K562 (cell line): Measurements from ENCODE around the gene CDC5L. TPM values are rescaled to one million over a fixed set of nuclear protein-coding genes. Genes with fewer than 3 reads are reported as not detected.

ENCODE experiments used
- ATAC-seq: fragments of 200-7000 bp; cut with Tn5 transposase; 3 replicates; pipeline ENCODE4 v1.9.1; 2020; ENCODE audit warnings: moderate library complexity
- BruUV-seq: library from RNA; stranded (reverse); fragments of 400-500 nt; replicated peaks from 2 replicates; lab custom pipeline; 2021; lab: Mats Ljungman, UMichigan
- CTCF ChIA-PET: fragments of 300-600 bp; formaldehyde crosslinking; extraction: SDS; loops from one replicate; lab custom pipeline; 2021; ENCODE audit warnings: low intra/inter-chr PET ratio; lab: Yijun Ruan, JAX
- POLR2A ChIA-PET: fragments of 300-600, 350-650 bp; sonication (Branson Sonifier 250); formaldehyde crosslinking; extraction: SDS; loops from one replicate; lab custom pipeline; 2021; ENCODE audit warnings: antibody characterized with exemption, inconsistent platforms; lab: Yijun Ruan, JAX
- DNase-seq, 4 experiments: peaks; one replicate each; pipeline versions ENCODE4 v3.0.0 to v3.0.0-alpha.2; 2011 to 2018; ENCODE audit warnings: low spot score in 3 of 4, mixed read lengths in 3 of 4; ENCODE audit errors: extremely low read depth in 1 of 4
- FAIRE-seq: peaks from 2 replicates; lab custom pipeline; 2011; peaks lifted over from hg19 to GRCh38; lab: Jason Lieb, UNC
- H2AFZ ChIP-seq: 2 replicates; pipeline ENCODE4 v1.6.0; 2011; ENCODE audit warnings: low read depth, low read length, control low read depth, inconsistent platforms
- H3K27ac ChIP-seq: fragments of 200-600 bp; 3 replicates; pipeline ENCODE4 v1.8.0; 2011; ENCODE audit warnings: low read depth, mild to moderate bottlenecking, control low read depth, inconsistent platforms, low read length, moderate library complexity, mixed read lengths; ENCODE audit errors: extremely low read depth
- H3K27me3 ChIP-seq, 2 experiments: fragments of 300-600 bp in 1 of 2; 2 replicates in 1 of 2; 3 replicates in 1 of 2; pipeline versions ENCODE4 v1.6.0 to v1.8.0; 2011; ENCODE audit warnings: inconsistent platforms in 2 of 2, low read length in 2 of 2, mild to moderate bottlenecking in 1 of 2, mixed read lengths in 1 of 2, moderate library complexity in 1 of 2; ENCODE audit not compliant: control insufficient read depth in 2 of 2, insufficient read depth in 2 of 2
- H3K36me3 ChIP-seq: fragments of 300-600 bp; 3 replicates; pipeline ENCODE4 v1.8.0; 2011; ENCODE audit warnings: mild to moderate bottlenecking, low read length, inconsistent platforms; ENCODE audit not compliant: control insufficient read depth, insufficient read depth
- H3K4me1 ChIP-seq, 2 experiments: fragments of 200-600 bp in 1 of 2; replicated peaks in 1 of 2; 2 replicates in 1 of 2; 3 replicates in 1 of 2; pipeline versions ENCODE4 v1.5.1 to v1.8.0; 2011; ENCODE audit warnings: inconsistent platforms in 2 of 2, low read length in 2 of 2, mild to moderate bottlenecking in 1 of 2, mixed read lengths in 1 of 2, moderate library complexity in 1 of 2; ENCODE audit not compliant: control insufficient read depth in 2 of 2, insufficient read depth in 2 of 2
- H3K4me2 ChIP-seq: 2 replicates; pipeline ENCODE4 v1.6.1; 2011; ENCODE audit warnings: low read length, control low read depth, inconsistent platforms, mixed read lengths; ENCODE audit not compliant: insufficient read depth
- H3K4me3 ChIP-seq: fragments of 200-600 bp; sonication (generic), shearing (Covaris generic); 2 replicates; pipeline ENCODE4 v1.5.1; 2016; ENCODE audit warnings: control low read depth, inconsistent platforms
- H3K79me2 ChIP-seq: fragments of 200-600 bp; 3 replicates; pipeline ENCODE4 v1.8.0; 2011; ENCODE audit warnings: low read length, inconsistent platforms; ENCODE audit not compliant: control insufficient read depth, insufficient read depth
- H3K9ac ChIP-seq, 2 experiments: 2 replicates each; pipeline versions ENCODE4 v1.6.0 to v1.6.1; 2011; ENCODE audit warnings: low read depth in 2 of 2, low read length in 2 of 2, control low read depth in 1 of 2, inconsistent platforms in 1 of 2, mild to moderate bottlenecking in 1 of 2, mixed read lengths in 1 of 2; ENCODE audit not compliant: insufficient read depth in 1 of 2
- H3K9me1 ChIP-seq: one replicate; pipeline ENCODE4 v1.6.0; 2011; ENCODE audit warnings: inconsistent platforms, mild to moderate bottlenecking, low read length, moderate library complexity; ENCODE audit not compliant: control insufficient read depth, insufficient read depth
- H3K9me3 ChIP-seq: replicated peaks from 2 replicates; pipeline ENCODE4 v1.5.1; 2011; ENCODE audit warnings: low read depth, low read length, inconsistent platforms; ENCODE audit not compliant: control insufficient read depth, insufficient read depth
- H4K20me1 ChIP-seq: replicated peaks from 2 replicates; pipeline ENCODE4 v1.6.1; 2011; ENCODE audit warnings: low read length, inconsistent platforms, mixed read lengths; ENCODE audit not compliant: control insufficient read depth, insufficient read depth
- AFF1 ChIP-seq, 2 experiments: fragments of 450-650 bp; IDR thresholded peaks; 2 replicates each; pipeline ENCODE4 v1.6.1; 2018; ENCODE audit warnings: mild to moderate bottlenecking in 2 of 2, low read depth in 1 of 2; ENCODE audit not compliant: partially characterized antibody in 2 of 2
- ARHGAP35 ChIP-seq: fragments of 450-650 bp; IDR thresholded peaks from 2 replicates; pipeline ENCODE4 v1.6.1; 2018; ENCODE audit not compliant: partially characterized antibody
- ARID1B ChIP-seq: fragments of 450-650 bp; IDR thresholded peaks from 2 replicates; pipeline ENCODE4 v1.6.1; 2016; ENCODE audit warnings: antibody characterized with exemption, mild to moderate bottlenecking, inconsistent platforms
- BCOR ChIP-seq: fragments of 450-650 bp; IDR thresholded peaks from 2 replicates; pipeline ENCODE4 v1.6.1; 2016
- GABPB2 ChIP-seq: fragments of 250-450 bp; sonication (Bioruptor Pico); conservative IDR thresholded peaks from 2 replicates; pipeline ENCODE4 v1.5.1; 2021; ENCODE audit warnings: mild to moderate bottlenecking
- NR2C2 ChIP-seq, 2 experiments: fragments of 200-800 bp in 1 of 2; sonication (Bioruptor generic) in 1 of 2; sonication (generic) in 1 of 2; formaldehyde crosslinking in 1 of 2; IDR thresholded peaks; 2 replicates each; pipeline versions ENCODE4 v1.6.1 to v1.8.0; 2016 to 2022; ENCODE audit warnings: mild to moderate bottlenecking in 1 of 2, missing compliant biosample characterization in 1 of 2, missing genetic modification characterization in 1 of 2, missing genetic modification reagents in 1 of 2
- PHF20 ChIP-seq: fragments of 450-650 bp; IDR thresholded peaks from 2 replicates; pipeline ENCODE4 v1.6.1; 2018; ENCODE audit not compliant: partially characterized antibody
- POLR2A ChIP-seq: fragments of 450-650 bp; conservative IDR thresholded peaks from 2 replicates; pipeline ENCODE4 v1.6.1; 2016
- TCF7 ChIP-seq: sonication (generic); IDR thresholded peaks from 2 replicates; pipeline ENCODE4 v1.6.1; 2016; ENCODE audit warnings: antibody characterized with exemption, borderline replicate concordance
- TEAD2 ChIP-seq: fragments of 450-650 bp; IDR thresholded peaks from 2 replicates; pipeline ENCODE4 v1.6.1; 2016; ENCODE audit warnings: missing genetic modification characterization, control low read depth, missing compliant biosample characterization
- ZNF398 ChIP-seq: fragments of 250-450 bp; sonication (Bioruptor Pico); IDR thresholded peaks from 2 replicates; pipeline ENCODE4 v1.8.0; 2021; ENCODE audit warnings: moderate library complexity, mild to moderate bottlenecking, inconsistent platforms
- ZNF584 ChIP-seq: fragments of 200-800 bp; sonication (Bioruptor generic); IDR thresholded peaks from 2 replicates; pipeline ENCODE4 v1.6.1; 2016; ENCODE audit warnings: low read depth, mild to moderate bottlenecking, missing genetic modification characterization, missing compliant biosample characterization
- ZNF589 ChIP-seq: fragments of 200-800 bp; sonication (Bioruptor generic); IDR thresholded peaks from 2 replicates; pipeline ENCODE4 v1.6.1; 2016; ENCODE audit warnings: low read depth, missing genetic modification characterization, missing compliant biosample characterization
- WGBS: fragments of 100-300 bp; shearing (Covaris generic); methylation state at CpG from one replicate; pipeline ENCODE4 v1.1.6; 2016; ENCODE audit warnings: low coverage, mixed read lengths; ENCODE audit not compliant: insufficient coverage; ENCODE audit errors: missing lambda C conversion rate; 5-methylcytosine and 5-hydroxymethylcytosine counted together
- in situ Hi-C: fragments of 300-500 bp; cut with MboI; formaldehyde crosslinking; loops from 4 replicates; pipeline ENCODE4 v1.15.0; 2018; ENCODE audit warnings: inconsistent platforms, mixed read lengths
- intact Hi-C: fragments of 100-400 bp; cut with micrococcal nuclease; formaldehyde crosslinking; loops from 2 replicates; pipeline ENCODE4 v1.14.2; 2022
- polyA plus RNA-seq, 8 experiments: library from polyadenylated mRNA; depleted of rRNA in 4 of 8; stranded (reverse) in 5 of 8; unstranded in 3 of 8; fragments of >200 nt; fragmentation: Nextera tagmentation in 2 of 8; fragmentation: Illumina TruSeq in 1 of 8; extraction: Ambion mirVana in 2 of 8; extraction: Trizol in 1 of 8; gene quantifications; 2 replicates each; pipeline versions ENCODE4 v1.2.1 to v1.2.3, GENCODE V29; 2011 to 2014; ENCODE audit warnings: inconsistent platforms in 1 of 8, missing spikeins in 1 of 8
- total RNA-seq, 7 experiments: library from RNA; depleted of rRNA in 6 of 7; stranded (reverse); fragments of >200 nt in 6 of 7; fragmentation: Illumina TruSeq in 2 of 7; extraction: Trizol in 2 of 7; gene quantifications; 2 replicates each; pipeline versions ENCODE4 v1.2.1 to v1.2.3, GENCODE V29; 2011 to 2021; ENCODE audit warnings: low replicate concordance in 1 of 7

CDC5L gene
- total and polyA plus RNA-seq, 9 of the 15 experiments (the other 6 are each of a cell fraction or from before 2014, with no cell fraction given) = 22.3 to 44.2 (median 30.8) TPM

GRCh38 chr6:44470746-44471145, 83.2 kb downstream of the CDC5L start:
- H3K4me3 ChIP-seq = no peak overlapping the region
- POLR2A ChIA-PET = interaction anchor here (0.6 to 1.4 kb wide), 5 partner anchors 8 to 239 kb away, joined by 3 to 5 read pairs (median 3); no protein-coding TSS in a partner anchor
- H3K4me1 ChIP-seq = peaks cover 28 to 42% of the 10 kb centered on the region in 2 experiments
- H4K20me1 ChIP-seq = no peaks in the 10 kb centered on the region
- H3K9me1 ChIP-seq = no peaks in the 10 kb centered on the region
- H3K79me2 ChIP-seq = no peaks in the 10 kb centered on the region
- ATAC-seq = no peak
- H3K9me3 ChIP-seq = no peaks in the 10 kb centered on the region
- no peaks in the 10 kb centered on the region for H3K27me3 ChIP-seq
- 27% methylated on average over 2 of the region's 2 CpGs for WGBS
- no peak overlapping the region for H2AFZ ChIP-seq
- DNase-seq = no peak
- TF ChIP-seq TCF7 (no peak), POLR2A (no peak), ARID1B (no peak), BCOR (no peak), ZNF398 (CRISPR knock-in tag) (no peak), NR2C2 (CRISPR knock-in tag; IDR thresholded peaks at IDR 0.05) (no peak), NR2C2 (tag; IDR thresholded peaks at IDR 0.05) (no peak), ZNF584 (CRISPR knock-in tag) (no peak), ZNF589 (CRISPR knock-in tag) (no peak), TEAD2 (tag) (no peak), AFF1 (IDR thresholded peaks at IDR 0.05; ENCODE audit: low read depth in 1 of 2, partially characterized antibody in 2 of 2) (no peak), PHF20 (no peak), GABPB2 (CRISPR knock-in tag) (no peak), ARHGAP35 (no peak)
- intact Hi-C loops = loop anchor here (5.0 to 10.0 kb wide), 2 partner anchors 94 to 907 kb away; partner anchors contain the start of gene SUPT3H
- FAIRE-seq = no peak
- in situ Hi-C loops = loop anchor here (10.0 kb wide), 2 partner anchors 174 to 1444 kb away; no protein-coding TSS in a partner anchor
- no peaks in the 10 kb centered on the region for H3K36me3 ChIP-seq
- CTCF ChIA-PET = interaction anchor here (0.8 kb wide), 1 partner anchor 23 kb away, joined by 3 read pairs; no protein-coding TSS in a partner anchor
- no peak overlapping the region for H3K27ac ChIP-seq
- peak overlapping the region; percentile 11; the same call in 1 of the 2 replicates for H3K4me2 ChIP-seq
- no TSS peak for BruUV-seq
- H3K9ac ChIP-seq = peak overlapping the region in 1 of 2 experiments; percentile 14; a peak in 1 of 4 replicates
